HG02938 (cell line): ENCODE measurements around the gene GZMB.
"Not testable (repeated sequence)": the region's sequence is repeated elsewhere in the genome, so short reads cannot be mapped to it uniquely, and the experiment has no call there.

ENCODE experiments used
- ATAC-seq: cut with Tn5 transposase; IDR thresholded peaks from one replicate; pipeline ENCODE4 v1.9.1; 2021; ENCODE audit warnings: mild to moderate bottlenecking, moderate library complexity; ENCODE audit not compliant: unreplicated experiment

GZMB gene

GRCh38 chr14:24631749-24632335, 2.1 kb downstream of the GZMB start:
- ATAC-seq = no peak

GRCh38 chr14:24630872-24631477, 3.0 kb downstream of the GZMB start:
- ATAC-seq = no peak

GRCh38 chr14:24630087-24630871, 3.7 kb downstream of the GZMB start:
- no peak for ATAC-seq

- ATAC-seq = no peak
Measured at GRCh38 chr14:24629521-24629920, 4.5 kb downstream of the GZMB start.

- ATAC-seq = no peak
Measured at GRCh38 chr14:24613747-24614146, 20.2 kb downstream of the GZMB start.

GRCh38 chr14:24613241-24613640, 20.7 kb downstream of the GZMB start:
- ATAC-seq = no peak

- no peak for ATAC-seq
Measured at GRCh38 chr14:24612196-24612595, 21.8 kb downstream of the GZMB start.

- no peak for ATAC-seq
Measured at GRCh38 chr14:24609655-24610344, 24.2 kb downstream of the GZMB start, which contains the start of gene GZMH. GZMH (minus strand) TSS chr14:24609685; CDS start chr14:24609613, 72 bp downstream.

GRCh38 chr14:24607635-24608514, 26.1 kb downstream of the GZMB start:
- no peak for ATAC-seq

- ATAC-seq = no peak
Measured at GRCh38 chr14:24607081-24607480, 26.9 kb downstream of the GZMB start.

- ATAC-seq = no peak
Measured at GRCh38 chr14:24606297-24606696, 27.7 kb downstream of the GZMB start.

GRCh38 chr14:24605435-24606190, 28.4 kb downstream of the GZMB start:
- ATAC-seq = peak; percentile 79

- no peak for ATAC-seq
Measured at GRCh38 chr14:24597403-24597802, 36.6 kb downstream of the GZMB start.

- ATAC-seq = no peak
Measured at GRCh38 chr14:24595073-24595808, 38.7 kb downstream of the GZMB start.

GRCh38 chr14:24591004-24591403, 43.0 kb downstream of the GZMB start:
- not testable (repeated sequence) for ATAC-seq

GRCh38 chr14:24584402-24584801, 49.6 kb downstream of the GZMB start:
- ATAC-seq = not testable (repeated sequence)
